IPS-20b (cell line): Measurements from ENCODE around the gene CCSER2.

Experiments
- H3K27ac ChIP-seq: one replicate; pipeline ENCODE4 v1.5.1; 2013; ENCODE audit warnings: low read length
- H3K27me3 ChIP-seq: 2 replicates; pipeline ENCODE4 v1.6.1; 2013; ENCODE audit warnings: mild to moderate bottlenecking, low read length, inconsistent platforms; ENCODE audit not compliant: insufficient read depth
- H3K36me3 ChIP-seq: 2 replicates; pipeline ENCODE4 v1.6.1; 2013; ENCODE audit warnings: low read depth, mild to moderate bottlenecking, inconsistent platforms, low read length, moderate library complexity; ENCODE audit not compliant: insufficient read depth
- H3K4me1 ChIP-seq: 2 replicates; pipeline ENCODE4 v1.6.1; 2013; ENCODE audit warnings: mild to moderate bottlenecking, control low read depth, inconsistent platforms, low read length, moderate library complexity; ENCODE audit not compliant: insufficient read depth
- H3K4me3 ChIP-seq: 2 replicates; pipeline ENCODE4 v1.5.1; 2013; ENCODE audit warnings: mild to moderate bottlenecking, low read length, inconsistent platforms
- H3K9ac ChIP-seq: 2 replicates; pipeline ENCODE4 v1.6.1; 2013; ENCODE audit warnings: low read depth, mild to moderate bottlenecking, inconsistent platforms, low read length, moderate library complexity
- H3K9me3 ChIP-seq: 2 replicates; pipeline ENCODE4 v1.6.1; 2013; ENCODE audit warnings: mild to moderate bottlenecking, low read depth, low read length, inconsistent platforms; ENCODE audit not compliant: insufficient read depth

Gene CCSER2

DNA sequence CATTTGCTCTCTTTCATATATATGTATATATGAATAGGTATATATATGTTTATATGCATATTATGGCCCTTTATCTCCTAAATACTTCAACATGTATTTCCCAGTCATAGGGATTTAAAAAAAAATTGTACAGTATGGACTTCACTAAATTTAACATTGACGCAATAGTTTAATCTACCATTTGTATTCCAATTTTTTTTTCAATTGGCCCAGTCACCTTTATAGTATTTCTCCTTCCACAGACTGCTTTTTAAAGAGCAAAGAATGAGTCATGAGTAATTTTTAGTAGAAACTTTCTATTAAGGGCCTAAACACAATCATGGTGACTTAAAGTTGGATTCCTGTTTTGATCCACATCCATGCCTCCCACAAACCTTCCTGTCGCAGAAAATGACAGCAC lies 20.5 kb downstream of the CCSER2 start:
- Histone ChIP-seq H3K36me3 (no peaks in the 10 kb centered on the region), H3K27me3 (no peaks in the 10 kb centered on the region), H3K27ac (no peak overlapping the region), H3K9me3 (no peaks in the 10 kb centered on the region), H3K4me1 (peaks cover 5% of the 10 kb centered on the region; the same call in 1 of the 2 replicates), H3K4me3 (no peak overlapping the region), H3K9ac (no peak overlapping the region)

DNA sequence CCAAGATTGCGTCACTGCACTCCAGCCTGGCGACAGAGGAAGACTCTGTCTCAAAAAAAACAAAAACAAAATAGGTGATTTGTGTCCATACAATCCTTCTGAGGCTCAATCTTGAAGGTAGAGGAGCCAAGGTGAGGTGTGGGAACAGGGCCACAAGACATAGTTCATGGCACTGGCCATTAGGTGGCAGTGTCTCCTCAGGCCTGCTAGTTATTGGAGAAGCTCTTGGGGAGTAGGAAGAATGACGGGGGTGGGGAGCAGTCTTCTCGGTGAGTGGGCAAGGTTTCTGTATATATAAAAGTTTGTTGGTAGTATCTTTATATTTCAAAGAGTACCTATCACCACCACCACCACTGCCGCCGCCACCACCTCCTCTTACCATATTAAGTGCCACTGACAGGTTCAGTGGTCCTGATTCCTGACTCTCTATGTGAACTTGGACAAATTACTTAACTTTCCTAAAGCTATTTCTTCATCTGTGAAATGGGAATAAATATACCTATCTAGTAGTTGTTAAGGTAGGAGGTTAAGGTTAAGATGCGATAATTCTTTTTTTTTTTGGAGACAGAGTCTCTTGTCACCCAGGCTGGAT lies 24.0 kb downstream of the CCSER2 start:
- Histone ChIP-seq H3K9me3 (no peaks in the 10 kb centered on the region), H3K9ac (no peak overlapping the region), H3K4me3 (no peak overlapping the region), H3K27me3 (no peaks in the 10 kb centered on the region), H3K27ac (no peak overlapping the region), H3K36me3 (no peaks in the 10 kb centered on the region), H3K4me1 (peaks cover 13% of the 10 kb centered on the region)

- Histone ChIP-seq H3K4me1 (peaks cover 13% of the 10 kb centered on the region), H3K4me3 (no peak overlapping the region), H3K27ac (no peak overlapping the region), H3K9me3 (no peaks in the 10 kb centered on the region), H3K36me3 (no peaks in the 10 kb centered on the region), H3K9ac (no peak overlapping the region), H3K27me3 (no peaks in the 10 kb centered on the region)
Observed at GRCh38 chr10:84353052-84353803, 24.8 kb downstream of the CCSER2 start.

GRCh38 chr10:84354623-84355022 lies 26.2 kb downstream of the CCSER2 start:
- Histone ChIP-seq H3K9ac (no peak overlapping the region), H3K27ac (no peak overlapping the region), H3K27me3 (no peaks in the 10 kb centered on the region)

DNA sequence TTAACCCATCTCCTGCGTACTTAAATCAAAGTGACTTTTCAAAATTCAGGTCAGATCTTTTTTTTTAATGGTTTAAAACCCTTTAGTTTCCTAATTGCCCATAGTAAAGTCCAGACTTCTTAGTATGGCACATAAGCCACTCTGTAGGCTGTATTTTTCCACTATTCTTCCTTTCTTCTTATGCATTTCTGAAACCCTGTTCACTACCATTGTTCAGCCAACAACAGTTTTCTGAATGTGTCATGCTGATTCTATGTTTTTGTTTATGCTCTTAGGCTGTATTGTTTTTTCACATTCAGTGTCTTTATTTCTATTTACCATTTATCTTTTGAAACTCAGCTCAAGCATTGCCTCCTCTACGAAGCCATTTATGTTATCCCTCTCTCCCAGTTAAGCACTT lies 26.7 kb downstream of the CCSER2 start:
- Histone ChIP-seq H3K36me3 (no peaks in the 10 kb centered on the region), H3K4me1 (peaks cover 13% of the 10 kb centered on the region), H3K9me3 (no peaks in the 10 kb centered on the region), H3K4me3 (no peak overlapping the region), H3K9ac (no peak overlapping the region), H3K27me3 (no peaks in the 10 kb centered on the region), H3K27ac (no peak overlapping the region)

More at GRCh38 chr10:84354623-84355022, 26.2 kb downstream of the CCSER2 start:
- no peaks in the 10 kb centered on the region for H3K9me3 ChIP-seq
- peaks cover 13% of the 10 kb centered on the region for H3K4me1 ChIP-seq
- no peaks in the 10 kb centered on the region for H3K36me3 ChIP-seq
- H3K4me3 ChIP-seq = no peak overlapping the region

GRCh38 chr10:84356928-84357327 lies 28.5 kb downstream of the CCSER2 start:
- Histone ChIP-seq H3K4me1 (peaks cover 20% of the 10 kb centered on the region), H3K27me3 (no peaks in the 10 kb centered on the region), H3K36me3 (no peaks in the 10 kb centered on the region), H3K9ac (no peak overlapping the region), H3K9me3 (no peaks in the 10 kb centered on the region), H3K27ac (no peak overlapping the region), H3K4me3 (no peak overlapping the region)

GRCh38 chr10:84358743-84359142 lies 30.4 kb downstream of the CCSER2 start:
- H3K9ac ChIP-seq = no peak overlapping the region
- no peaks in the 10 kb centered on the region for H3K9me3 ChIP-seq
- H3K27ac ChIP-seq = no peak overlapping the region
- H3K4me3 ChIP-seq = no peak overlapping the region
- H3K27me3 ChIP-seq = no peaks in the 10 kb centered on the region
- H3K4me1 ChIP-seq = peaks cover 16% of the 10 kb centered on the region
- no peaks in the 10 kb centered on the region for H3K36me3 ChIP-seq

DNA sequence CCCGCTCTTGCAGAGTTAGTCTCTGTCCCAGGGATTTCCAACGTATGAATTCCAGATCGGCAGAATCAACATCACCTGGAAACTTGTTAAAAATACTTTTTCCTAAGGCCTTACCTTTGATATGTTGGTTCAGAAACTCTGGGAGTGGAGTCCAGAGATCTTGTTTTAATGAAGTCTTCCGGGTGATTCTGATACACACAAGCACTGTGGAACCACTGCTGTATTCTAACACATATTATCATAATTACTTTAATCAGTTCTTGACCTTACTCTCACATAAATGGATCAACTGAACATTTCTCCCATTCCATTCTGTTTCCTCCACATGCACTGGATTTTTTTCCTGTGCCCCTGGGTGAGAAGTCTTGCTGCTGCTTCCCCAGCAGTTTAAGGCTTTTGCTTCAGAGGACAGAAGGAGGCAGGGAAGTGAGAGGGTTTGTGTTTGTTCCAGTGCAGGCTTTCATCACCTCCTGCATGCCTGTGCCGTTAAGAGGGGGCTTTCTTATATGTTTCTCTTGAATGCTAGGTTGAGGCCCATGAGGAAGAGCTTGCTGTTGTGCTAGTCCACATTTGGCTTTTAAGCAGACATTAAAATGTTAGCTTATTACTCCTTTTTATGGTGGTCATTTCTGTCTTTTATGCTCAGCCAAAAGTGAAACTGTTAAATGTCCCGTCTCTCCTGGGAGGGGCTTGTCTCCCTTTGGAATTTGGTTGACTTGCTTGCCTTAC lies 32.4 kb downstream of the CCSER2 start:
- H3K27ac ChIP-seq = no peak overlapping the region
- H3K9me3 ChIP-seq = no peaks in the 10 kb centered on the region
- H3K9ac ChIP-seq = no peak overlapping the region
- peaks cover 7% of the 10 kb centered on the region for H3K4me1 ChIP-seq
- no peaks in the 10 kb centered on the region for H3K36me3 ChIP-seq
- no peak overlapping the region for H3K4me3 ChIP-seq
- no peaks in the 10 kb centered on the region for H3K27me3 ChIP-seq

- Histone ChIP-seq H3K36me3 (no peaks in the 10 kb centered on the region), H3K27me3 (no peaks in the 10 kb centered on the region), H3K4me1 (peaks cover 4% of the 10 kb centered on the region), H3K9ac (no peak overlapping the region), H3K27ac (no peak overlapping the region), H3K9me3 (no peaks in the 10 kb centered on the region), H3K4me3 (no peak overlapping the region)
Observed at GRCh38 chr10:84365335-84365881, 37.0 kb downstream of the CCSER2 start.

DNA sequence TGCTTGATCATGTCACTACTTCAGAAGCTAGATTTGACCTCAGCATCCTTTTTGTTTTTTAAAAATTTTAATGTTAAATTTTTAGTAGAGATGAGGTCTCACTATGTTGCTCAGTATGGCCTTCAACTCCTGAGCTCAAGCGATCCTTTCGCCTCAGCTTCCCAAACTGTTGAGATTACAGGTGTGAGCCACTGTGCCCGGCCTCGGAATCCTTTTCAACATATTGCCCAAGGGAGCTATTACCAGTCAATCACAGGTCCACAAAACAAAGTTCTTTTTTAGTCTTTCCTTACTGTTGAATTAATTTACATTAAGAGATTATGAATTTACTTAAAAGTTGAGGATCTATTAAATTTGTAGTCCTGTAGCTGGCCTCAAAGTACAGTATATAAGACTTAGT lies 37.7 kb downstream of the CCSER2 start:
- Histone ChIP-seq H3K27ac (no peak overlapping the region), H3K9ac (no peak overlapping the region), H3K4me1 (no peaks in the 10 kb centered on the region), H3K27me3 (no peaks in the 10 kb centered on the region), H3K36me3 (peaks cover 1% of the 10 kb centered on the region; the same call in 1 of the 2 replicates), H3K4me3 (no peak overlapping the region), H3K9me3 (no peaks in the 10 kb centered on the region)

- H3K36me3 ChIP-seq = peaks cover 14% of the 10 kb centered on the region; the same call in 1 of the 2 replicates
- no peak overlapping the region for H3K9ac ChIP-seq
- no peak overlapping the region for H3K27ac ChIP-seq
- H3K4me1 ChIP-seq = no peaks in the 10 kb centered on the region
- no peak overlapping the region for H3K4me3 ChIP-seq
- no peaks in the 10 kb centered on the region for H3K27me3 ChIP-seq
- H3K9me3 ChIP-seq = no peaks in the 10 kb centered on the region
Observed at GRCh38 chr10:84367256-84367655, 38.9 kb downstream of the CCSER2 start.
